BJ (cell line): ENCODE results near the gene RAD18. TPM values are rescaled to one million over a fixed set of nuclear protein-coding genes. Genes with fewer than 3 reads are reported as not detected.

Experiments
- CTCF ChIA-PET: fragments of 350-600 bp; formaldehyde crosslinking; extraction: SDS; loops from one replicate; lab custom pipeline; 2021; ENCODE audit warnings: antibody characterized with exemption, inconsistent platforms; lab: Yijun Ruan, JAX
- POLR2A ChIA-PET: fragments of 300-600 bp; sonication (Branson Sonifier 250); formaldehyde crosslinking; extraction: SDS; loops from one replicate; lab custom pipeline; 2021; ENCODE audit warnings: antibody characterized with exemption; lab: Charles Lee
- DNase-seq: peaks from one replicate; pipeline ENCODE4 v3.0.0-alpha.2; 2011; ENCODE audit warnings: low read depth
- H3K27me3 ChIP-seq: 2 replicates; pipeline ENCODE4 v1.6.0; 2011; ENCODE audit warnings: low read length; ENCODE audit not compliant: control insufficient read depth, insufficient read depth
- H3K36me3 ChIP-seq: 2 replicates; pipeline ENCODE4 v1.5.1; 2011; ENCODE audit warnings: low read length; ENCODE audit not compliant: control insufficient read depth, insufficient read depth
- H3K4me3 ChIP-seq: 2 replicates; pipeline ENCODE4 v1.5.1; 2011; ENCODE audit warnings: low read depth, mild to moderate bottlenecking, control low read depth, low read length
- CTCF ChIP-seq: IDR thresholded peaks from 2 replicates; pipeline ENCODE4 v1.5.1; 2011; ENCODE audit warnings: low read depth, mild to moderate bottlenecking, control low read depth, inconsistent platforms, low read length, moderate library complexity; ENCODE audit not compliant: insufficient read depth
- polyA plus RNA-seq: library from polyadenylated mRNA; depleted of rRNA; stranded (reverse); fragments of >200 nt; gene quantifications from 2 replicates; pipeline ENCODE4 v1.2.3, GENCODE V29; 2011

Gene RAD18
- polyA plus RNA-seq, 1 experiment: 13.8 TPM

- no peak for DNase-seq
- ChIA-PET CTCF (interaction anchor here (0.8 to 3.2 kb wide), 5 partner anchors 9 to 84 kb away, joined by 3 to 21 read pairs (median 5); partner anchors contain the start of gene OXTR), POLR2A (interaction anchor here (0.7 to 1.8 kb wide), 2 partner anchors 35 to 59 kb away, joined by 7 to 9 read pairs; no protein-coding TSS in a partner anchor)
- H3K27me3 ChIP-seq: no peaks in the 10 kb centered on the region
- no peaks in the 10 kb centered on the region for H3K36me3 ChIP-seq
- no peak for TF ChIP-seq CTCF
- H3K4me3 ChIP-seq: no peak overlapping the region
These were observed 110.2 kb downstream of the RAD18 start for GRCh38 chr3:8853081-8853480.

- ChIA-PET CTCF (interaction anchor here (0.8 to 3.2 kb wide), 4 partner anchors 14 to 86 kb away, joined by 3 to 21 read pairs (median 4); partner anchors contain the start of gene OXTR), POLR2A (interaction anchor here (1.3 to 1.8 kb wide), 2 partner anchors 20 to 36 kb away, joined by 5 to 9 read pairs; no protein-coding TSS in a partner anchor)
- Histone ChIP-seq H3K27me3 (no peaks in the 10 kb centered on the region), H3K36me3 (no peaks in the 10 kb centered on the region), H3K4me3 (no peak overlapping the region)
- no peak for TF ChIP-seq CTCF
- DNase-seq: no peak
These were observed 110.8 kb downstream of the RAD18 start for GRCh38 chr3:8852511-8852910.

- H3K27me3 ChIP-seq: no peaks in the 10 kb centered on the region
- no peak overlapping the region for H3K4me3 ChIP-seq
- TF ChIP-seq CTCF: no peak
- ChIA-PET CTCF (interaction anchor here (0.8 to 3.2 kb wide), 8 partner anchors 10 to 188 kb away, joined by 3 to 21 read pairs (median 4); partner anchors contain the start of gene OXTR), POLR2A (interaction anchor here (0.6 to 1.8 kb wide), 5 partner anchors 18 to 395 kb away, joined by 4 to 9 read pairs (median 6); no protein-coding TSS in a partner anchor)
- DNase-seq: peak; percentile 89
- no peaks in the 10 kb centered on the region for H3K36me3 ChIP-seq
These were observed 111.6 kb downstream of the RAD18 start for GRCh38 chr3:8851703-8852102.

GRCh38 chr3:8848696-8849131, 114.6 kb downstream of the RAD18 start:
- Histone ChIP-seq H3K27me3 (no peaks in the 10 kb centered on the region), H3K4me3 (no peak overlapping the region), H3K36me3 (no peaks in the 10 kb centered on the region)
- no peak for TF ChIP-seq CTCF
- POLR2A ChIA-PET: interaction anchor here (0.5 to 1.2 kb wide), 2 partner anchors 20 to 40 kb away, joined by 4 to 6 read pairs; no protein-coding TSS in a partner anchor
- DNase-seq: no peak
- CTCF ChIA-PET: interaction anchor here (0.8 to 3.6 kb wide), 5 partner anchors 19 to 121 kb away, joined by 3 to 23 read pairs (median 3); partner anchors contain the start of gene OXTR

GRCh38 chr3:8847317-8847716, 116.0 kb downstream of the RAD18 start:
- DNase-seq: no peak
- no peak for TF ChIP-seq CTCF
- no peaks in the 10 kb centered on the region for H3K27me3 ChIP-seq
- no peak overlapping the region for H3K4me3 ChIP-seq
- no peaks in the 10 kb centered on the region for H3K36me3 ChIP-seq
- CTCF ChIA-PET: interaction anchor here (0.5 to 3.6 kb wide), 2 partner anchors 44 to 78 kb away, joined by 3 to 23 read pairs; partner anchors contain the start of gene OXTR
- POLR2A ChIA-PET: no interaction called here
